Peyer's patch (tissue), 4 donors: Measurements from ENCODE around the gene KLHL29.

Source experiments
- CTCF ChIP-seq, 6 experiments: fragments of 450-650 bp in 4 of 6; fragments of 200-600 bp in 2 of 6; sonication (generic) in 1 of 6; IDR thresholded peaks; one replicate each; pipeline ENCODE4 v1.5.1; 2017 to 2019; ENCODE audit warnings: antibody characterized with exemption in 6 of 6, mild to moderate bottlenecking in 3 of 6, moderate library complexity in 1 of 6
- POLR2A ChIP-seq, 2 donors: fragments of 450-650 bp; IDR thresholded peaks; one replicate each; pipeline ENCODE4 v1.5.1; 2017; ENCODE audit warnings: antibody characterized with exemption in 2 of 2, mild to moderate bottlenecking in 2 of 2, moderate library complexity in 2 of 2

DNA sequence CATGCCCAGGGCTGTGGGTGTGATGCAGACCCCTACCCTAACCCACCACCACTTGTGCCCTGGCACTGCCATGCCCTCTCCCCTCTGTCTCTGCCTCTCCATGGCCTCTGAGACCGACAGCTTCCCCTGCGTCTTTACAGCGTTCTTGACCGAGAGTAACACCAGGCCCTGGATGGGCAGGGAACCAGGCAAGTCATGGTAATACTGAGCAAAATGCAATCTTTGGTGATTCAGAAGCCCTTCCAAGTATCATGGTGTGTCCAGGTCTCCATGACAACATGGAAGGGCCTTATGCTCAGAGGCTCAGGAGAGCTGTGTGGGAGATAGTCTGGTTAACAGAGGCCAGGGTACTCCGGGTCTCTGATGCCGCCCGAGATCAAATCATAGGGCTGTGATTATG, 176.1 kb downstream of the KLHL29 start:
- TF ChIP-seq CTCF (IDR thresholded peaks at IDR 0.05) (no peak), POLR2A (IDR thresholded peaks at IDR 0.05) (no peak)
